ENCODE measurements around the gene PCSK6.
"Not testable (repeated sequence)": the region's sequence is repeated elsewhere in the genome, so short reads cannot be mapped to it uniquely, and the experiment has no call there.

Gene PCSK6

GRCh38 chr15:101353240-101353639 is 136.3 kb downstream of the PCSK6 start:
- no peak for DNase-seq

GRCh38 chr15:101351736-101352135 is 137.8 kb downstream of the PCSK6 start:
- no peak for DNase-seq

- no peak for DNase-seq
These were observed 140.2 kb downstream of the PCSK6 start for GRCh38 chr15:101349047-101349951.

GRCh38 chr15:101348643-101349042 is 140.9 kb downstream of the PCSK6 start:
- DNase-seq, result no peak

GRCh38 chr15:101348015-101348414 is 141.5 kb downstream of the PCSK6 start:
- no peak for DNase-seq

GRCh38 chr15:101347454-101347853 is 142.1 kb downstream of the PCSK6 start:
- DNase-seq, result no peak

- DNase-seq, result no peak
These were observed 142.6 kb downstream of the PCSK6 start for GRCh38 chr15:101346928-101347327.

- DNase-seq, result no peak
These were observed 147.5 kb downstream of the PCSK6 start for GRCh38 chr15:101342056-101342455.

GRCh38 chr15:101338502-101339057 is 150.9 kb downstream of the PCSK6 start:
- DNase-seq, result no peak

- DNase-seq, result no peak
These were observed 151.5 kb downstream of the PCSK6 start for GRCh38 chr15:101337976-101338375.

GRCh38 chr15:101333907-101334789 is 155.4 kb downstream of the PCSK6 start:
- not testable (repeated sequence) for DNase-seq

- no peak for DNase-seq
These were observed 157.4 kb downstream of the PCSK6 start for GRCh38 chr15:101332061-101332467.

GRCh38 chr15:101329867-101330380 is 159.6 kb downstream of the PCSK6 start:
- DNase-seq, result no peak

- no peak for DNase-seq
These were observed 160.1 kb downstream of the PCSK6 start for GRCh38 chr15:101329309-101329863.

GRCh38 chr15:101328001-101328400 is 161.5 kb downstream of the PCSK6 start:
- no peak for DNase-seq

GRCh38 chr15:101327147-101327740 is 162.3 kb downstream of the PCSK6 start:
- no peak for DNase-seq

GRCh38 chr15:101326462-101327146 is 162.9 kb downstream of the PCSK6 start:
- no peak for DNase-seq

- no peak for DNase-seq
These were observed 163.5 kb downstream of the PCSK6 start for GRCh38 chr15:101326026-101326315.

- no peak for DNase-seq
These were observed 164.1 kb downstream of the PCSK6 start for GRCh38 chr15:101325263-101326025.

GRCh38 chr15:101324524-101325177 is 164.9 kb downstream of the PCSK6 start:
- DNase-seq, result no peak

Data from fibroblast of skin of right quadriceps (primary cell).